ENCODE data around the gene TPD52L2.
"Not testable (repeated sequence)": the region's sequence is repeated elsewhere in the genome, so short reads cannot be mapped to it uniquely, and the experiment has no call there.

TPD52L2 gene

GRCh38 chr20:63857764-63858392, 7.2 kb upstream of the TPD52L2 start:
- peak; percentile 69 for DNase-seq

- DNase-seq = peak; percentile 71
These were observed 6.5 kb upstream of the TPD52L2 start for GRCh38 chr20:63858393-63859165.

- DNase-seq = no peak
These were observed 5.8 kb upstream of the TPD52L2 start for GRCh38 chr20:63859166-63859699.

- DNase-seq = no peak
These were observed 4.6 kb upstream of the TPD52L2 start for GRCh38 chr20:63860325-63861051.

- no peak for DNase-seq
These were observed 3.6 kb upstream of the TPD52L2 start, which contains the start of gene ABHD16B for GRCh38 chr20:63861365-63861934. Gene ABHD16B, plus strand, starts transcription at chr20:63861498. Its CDS starts 43 bp downstream, at chr20:63861541.

GRCh38 chr20:63861981-63862901, 2.8 kb upstream of the TPD52L2 start:
- DNase-seq = no peak

GRCh38 chr20:63863021-63863797, 1.9 kb upstream of the TPD52L2 start:
- no peak for DNase-seq

- peak; percentile 86 for DNase-seq
These were observed 1.1 kb upstream of the TPD52L2 start for GRCh38 chr20:63863798-63864544.

GRCh38 chr20:63864545-63864977, 509 bp upstream of the TPD52L2 start:
- DNase-seq = no peak

- not testable (repeated sequence) for DNase-seq
These were observed 2.0 kb downstream of the TPD52L2 start for GRCh38 chr20:63867042-63867441.

GRCh38 chr20:63868264-63868663, 3.2 kb downstream of the TPD52L2 start:
- no peak for DNase-seq

- DNase-seq = peak; percentile 67
These were observed 8.5 kb downstream of the TPD52L2 start for GRCh38 chr20:63873477-63873971.

GRCh38 chr20:63874241-63874640, 9.2 kb downstream of the TPD52L2 start:
- DNase-seq = not testable (repeated sequence)

GRCh38 chr20:63876489-63877036, 11.5 kb downstream of the TPD52L2 start:
- DNase-seq = no peak

GRCh38 chr20:63877755-63878470, 12.8 kb downstream of the TPD52L2 start:
- no peak for DNase-seq

GRCh38 chr20:63878899-63879663, 14.0 kb downstream of the TPD52L2 start:
- peak; percentile 39 for DNase-seq

- not testable (repeated sequence) for DNase-seq
These were observed 15.8 kb downstream of the TPD52L2 start for GRCh38 chr20:63880901-63881300.
